ENCODE results near the gene EIF4EBP3. TPM values are rescaled to one million over a fixed set of nuclear protein-coding genes. Genes with fewer than 3 reads are reported as not detected.

Gene EIF4EBP3
- total RNA-seq, 4 donors from 2014 or later = 9.1 to 18.9 (median 15.6) TPM

DNA sequence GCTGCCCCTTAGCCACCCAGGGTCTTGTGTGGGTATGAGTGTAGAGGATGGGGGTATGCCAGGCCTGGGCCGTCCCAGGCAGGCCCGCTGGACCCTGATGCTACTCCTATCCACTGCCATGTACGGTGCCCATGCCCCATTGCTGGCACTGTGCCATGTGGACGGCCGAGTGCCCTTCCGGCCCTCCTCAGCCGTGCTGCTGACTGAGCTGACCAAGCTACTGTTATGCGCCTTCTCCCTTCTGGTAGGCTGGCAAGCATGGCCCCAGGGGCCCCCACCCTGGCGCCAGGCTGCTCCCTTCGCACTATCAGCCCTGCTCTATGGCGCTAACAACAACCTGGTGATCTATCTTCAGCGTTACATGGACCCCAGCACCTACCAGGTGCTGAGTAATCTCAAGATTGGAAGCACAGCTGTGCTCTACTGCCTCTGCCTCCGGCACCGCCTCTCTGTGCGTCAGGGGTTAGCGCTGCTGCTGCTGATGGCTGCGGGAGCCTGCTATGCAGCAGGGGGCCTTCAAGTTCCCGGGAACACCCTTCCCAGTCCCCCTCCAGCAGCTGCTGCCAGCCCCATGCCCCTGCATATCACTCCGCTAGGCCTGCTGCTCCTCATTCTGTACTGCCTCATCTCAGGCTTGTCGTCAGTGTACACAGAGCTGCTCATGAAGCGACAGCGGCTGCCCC is 19.8 kb downstream of the EIF4EBP3 start:
- Histone ChIP-seq H3K27me3 (no peaks in the 10 kb centered on the region), H3K36me3 (peaks cover 21 to 24% of the 10 kb centered on the region in 2 donors), H3K4me3 (replicated peaks in 1 of 3) (no peak overlapping the region), H3K4me1 (peaks cover 25 to 43% of the 10 kb centered on the region in 2 donors), H3K9me3 (no peaks in the 10 kb centered on the region), H3K27ac (no peak overlapping the region)
- intact Hi-C loops (cut with DNase I) = loop anchor here (5.0 kb wide), 1 partner anchor 165 kb away; the partner anchor contains the start of gene ANKHD1
- no peak for DNase-seq
- 91% methylated on average over 15 to 16 of the region's 22 CpGs for WGBS, 2 donors
- TF ChIP-seq, protein P1, sequence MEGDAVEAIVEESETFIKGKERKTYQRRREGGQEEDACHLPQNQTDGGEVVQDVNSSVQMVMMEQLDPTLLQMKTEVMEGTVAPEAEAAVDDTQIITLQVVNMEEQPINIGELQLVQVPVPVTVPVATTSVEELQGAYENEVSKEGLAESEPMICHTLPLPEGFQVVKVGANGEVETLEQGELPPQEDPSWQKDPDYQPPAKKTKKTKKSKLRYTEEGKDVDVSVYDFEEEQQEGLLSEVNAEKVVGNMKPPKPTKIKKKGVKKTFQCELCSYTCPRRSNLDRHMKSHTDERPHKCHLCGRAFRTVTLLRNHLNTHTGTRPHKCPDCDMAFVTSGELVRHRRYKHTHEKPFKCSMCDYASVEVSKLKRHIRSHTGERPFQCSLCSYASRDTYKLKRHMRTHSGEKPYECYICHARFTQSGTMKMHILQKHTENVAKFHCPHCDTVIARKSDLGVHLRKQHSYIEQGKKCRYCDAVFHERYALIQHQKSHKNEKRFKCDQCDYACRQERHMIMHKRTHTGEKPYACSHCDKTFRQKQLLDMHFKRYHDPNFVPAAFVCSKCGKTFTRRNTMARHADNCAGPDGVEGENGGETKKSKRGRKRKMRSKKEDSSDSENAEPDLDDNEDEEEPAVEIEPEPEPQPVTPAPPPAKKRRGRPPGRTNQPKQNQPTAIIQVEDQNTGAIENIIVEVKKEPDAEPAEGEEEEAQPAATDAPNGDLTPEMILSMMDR (IDR thresholded peaks at IDR 0.05) = no peak
- no peak for TF ChIP-seq POLR2A (IDR thresholded peaks at IDR 0.05)

DNA sequence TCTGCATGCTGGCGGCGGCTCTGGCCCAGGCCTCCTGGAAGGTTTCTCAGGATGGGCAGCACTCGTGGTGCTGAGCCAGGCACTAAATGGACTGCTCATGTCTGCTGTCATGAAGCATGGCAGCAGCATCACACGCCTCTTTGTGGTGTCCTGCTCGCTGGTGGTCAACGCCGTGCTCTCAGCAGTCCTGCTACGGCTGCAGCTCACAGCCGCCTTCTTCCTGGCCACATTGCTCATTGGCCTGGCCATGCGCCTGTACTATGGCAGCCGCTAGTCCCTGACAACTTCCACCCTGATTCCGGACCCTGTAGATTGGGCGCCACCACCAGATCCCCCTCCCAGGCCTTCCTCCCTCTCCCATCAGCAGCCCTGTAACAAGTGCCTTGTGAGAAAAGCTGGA is 20.4 kb downstream of the EIF4EBP3 start:
- Histone ChIP-seq H3K9me3 (no peaks in the 10 kb centered on the region), H3K27ac (no peak overlapping the region), H3K36me3 (peaks cover 21 to 24% of the 10 kb centered on the region in 2 donors), H3K4me3 (replicated peaks in 1 of 3) (no peak overlapping the region), H3K4me1 (peaks cover 25 to 39% of the 10 kb centered on the region in 2 donors), H3K27me3 (no peaks in the 10 kb centered on the region)
- 98% methylated on average over 12 to 13 of the region's 13 CpGs for WGBS, 2 donors
- TF ChIP-seq POLR2A (IDR thresholded peaks at IDR 0.05) = no peak
- TF ChIP-seq, protein P1 (IDR thresholded peaks at IDR 0.05) = no peak
- DNase-seq = no peak
- intact Hi-C loops (cut with DNase I) = loop anchor here (5.0 kb wide), 1 partner anchor 166 kb away; the partner anchor contains the start of gene ANKHD1

DNA sequence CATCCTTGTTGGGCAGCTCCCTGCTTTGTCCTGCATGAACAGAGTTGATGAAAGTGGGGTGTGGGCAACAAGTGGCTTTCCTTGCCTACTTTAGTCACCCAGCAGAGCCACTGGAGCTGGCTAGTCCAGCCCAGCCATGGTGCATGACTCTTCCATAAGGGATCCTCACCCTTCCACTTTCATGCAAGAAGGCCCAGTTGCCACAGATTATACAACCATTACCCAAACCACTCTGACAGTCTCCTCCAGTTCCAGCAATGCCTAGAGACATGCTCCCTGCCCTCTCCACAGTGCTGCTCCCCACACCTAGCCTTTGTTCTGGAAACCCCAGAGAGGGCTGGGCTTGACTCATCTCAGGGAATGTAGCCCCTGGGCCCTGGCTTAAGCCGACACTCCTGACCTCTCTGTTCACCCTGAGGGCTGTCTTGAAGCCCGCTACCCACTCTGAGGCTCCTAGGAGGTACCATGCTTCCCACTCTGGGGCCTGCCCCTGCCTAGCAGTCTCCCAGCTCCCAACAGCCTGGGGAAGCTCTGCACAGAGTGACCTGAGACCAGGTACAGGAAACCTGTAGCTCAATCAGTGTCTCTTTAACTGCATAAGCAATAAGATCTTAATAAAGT is 21.1 kb downstream of the EIF4EBP3 start:
- Histone ChIP-seq H3K9me3 (no peaks in the 10 kb centered on the region), H3K27me3 (no peaks in the 10 kb centered on the region), H3K27ac (peak overlapping the region; percentile 15 to 77 (median 58)), H3K4me1 (peaks cover 18 to 32% of the 10 kb centered on the region in 2 donors), H3K4me3 (replicated peaks in 1 of 3) (no peak overlapping the region), H3K36me3 (peaks cover 21 to 24% of the 10 kb centered on the region in 2 donors)
- DNase-seq = no peak
- intact Hi-C loops (cut with DNase I) = loop anchor here (5.0 kb wide), 1 partner anchor 166 kb away; the partner anchor contains the start of gene ANKHD1
- WGBS, 2 donors = 100% methylated on average over 2 of the region's 2 CpGs
- TF ChIP-seq POLR2A (IDR thresholded peaks at IDR 0.05) = no peak
- TF ChIP-seq, protein P1 (IDR thresholded peaks at IDR 0.05) = no peak

DNA sequence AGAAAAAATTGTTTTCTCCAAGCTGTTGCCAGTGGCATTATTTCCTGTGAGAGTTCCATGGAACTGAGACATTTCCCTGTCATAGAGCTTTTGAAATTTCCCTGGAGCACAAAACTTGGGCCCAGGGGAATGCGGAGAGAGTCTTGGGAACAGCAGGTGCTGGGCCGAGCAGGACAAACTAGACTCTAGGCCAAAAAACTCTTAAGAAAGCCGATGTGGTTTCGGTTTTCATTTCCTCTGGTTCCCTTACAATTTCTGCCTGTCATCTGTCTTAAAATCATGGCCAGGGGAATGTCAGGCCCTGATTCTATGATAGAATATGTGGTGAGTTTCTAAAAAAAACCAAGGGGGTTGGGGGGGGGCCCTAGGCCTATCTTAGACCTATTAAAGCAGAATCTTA is 21.7 kb downstream of the EIF4EBP3 start:
- no peak overlapping the region for H3K4me3 ChIP-seq (replicated peaks in 1 of 3)
- H3K36me3 ChIP-seq = peaks cover 21 to 24% of the 10 kb centered on the region in 2 donors
- H3K27me3 ChIP-seq = no peaks in the 10 kb centered on the region
- peaks cover 14 to 32% of the 10 kb centered on the region in 2 donors for H3K4me1 ChIP-seq
- peak in 1 of 2 donors; percentile 15 for DNase-seq
- WGBS, 2 donors = 81 to 89% methylated on average over 4 of the region's 4 CpGs
- no peaks in the 10 kb centered on the region for H3K9me3 ChIP-seq
- TF ChIP-seq POLR2A (IDR thresholded peaks at IDR 0.05) = no peak
- TF ChIP-seq, protein P1 (IDR thresholded peaks at IDR 0.05) = no peak
- intact Hi-C loops (cut with DNase I) = loop anchor here (5.0 kb wide), 1 partner anchor 167 kb away; the partner anchor contains the start of gene ANKHD1
- H3K27ac ChIP-seq = peak overlapping the region; percentile 15 to 77 (median 58)

DNA sequence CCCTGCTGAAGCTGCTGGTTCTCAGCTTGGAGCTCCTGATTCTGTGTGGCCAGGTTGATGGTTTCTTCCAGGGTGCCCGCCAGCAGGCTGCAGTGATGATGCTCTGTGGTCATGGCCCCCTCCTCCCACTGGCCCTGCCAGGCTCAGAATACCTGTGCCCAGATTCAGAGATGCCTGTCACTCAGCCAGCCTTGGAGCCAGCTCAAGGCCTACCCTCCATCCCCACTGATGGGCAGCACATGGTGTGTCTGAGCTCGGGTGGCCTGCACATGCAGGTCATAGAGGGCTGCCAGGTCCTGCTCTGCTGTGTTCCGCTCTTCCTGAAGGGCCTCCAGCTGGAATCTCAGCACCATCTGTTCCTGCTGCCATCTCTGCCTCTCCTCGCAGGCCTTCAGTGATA is 22.6 kb downstream of the EIF4EBP3 start:
- no peaks in the 10 kb centered on the region for H3K9me3 ChIP-seq
- TF ChIP-seq, protein P1 (IDR thresholded peaks at IDR 0.05) = no peak
- no peak for TF ChIP-seq POLR2A (IDR thresholded peaks at IDR 0.05)

More for the DNA sequence above, 22.6 kb downstream of the EIF4EBP3 start:
- Histone ChIP-seq H3K27ac (peak overlapping the region in 1 of 3 donors; percentile 77), H3K4me1 (peaks cover 16 to 37% of the 10 kb centered on the region in 2 donors), H3K4me3 (replicated peaks in 1 of 3) (no peak overlapping the region), H3K27me3 (no peaks in the 10 kb centered on the region), H3K36me3 (peaks cover 21 to 24% of the 10 kb centered on the region in 2 donors)
- 95 to 100% methylated on average over 3 to 4 of the region's 4 CpGs for WGBS, 2 donors
- intact Hi-C loops (cut with DNase I) = no loop called here
- no peak for DNase-seq

Measured in thyroid gland (tissue), 4 donors.